GM12878 (cell line): ENCODE measurements around the gene GPC5. TPM values are rescaled to one million over a fixed set of nuclear protein-coding genes. Genes with fewer than 3 reads are reported as not detected.

Source experiments
- ATAC-seq: fragments of 200-7000 bp; cut with Tn5 transposase; 3 replicates; pipeline ENCODE4 v1.9.1; 2020; ENCODE audit warnings: mild to moderate bottlenecking, moderate library complexity
- BruUV-seq: library from RNA; stranded (reverse); fragments of 400-500 nt; replicated peaks from 2 replicates; lab custom pipeline; 2021; lab: Mats Ljungman, UMichigan
- CTCF ChIA-PET: fragments of 300-600 bp; sonication (Branson Sonifier 250); formaldehyde crosslinking; extraction: SDS; loops from one replicate; lab custom pipeline; 2021; ENCODE audit warnings: inconsistent platforms; lab: Yijun Ruan, JAX
- POLR2A ChIA-PET: fragments of 350-600 bp; formaldehyde crosslinking; extraction: SDS; loops from one replicate; lab custom pipeline; 2021; ENCODE audit warnings: inconsistent platforms; lab: Charles Lee
- RAD21 ChIA-PET: fragments of 300-600 bp; sonication (Branson Sonifier 250); formaldehyde crosslinking; loops from one replicate; lab custom pipeline; 2023; ENCODE audit warnings: antibody characterized with exemption; ENCODE audit not compliant: unreplicated experiment; lab: Charles Lee
- SMC1A ChIA-PET: fragments of 300-600 bp; sonication (Branson Sonifier 250); formaldehyde crosslinking; loops from one replicate; lab custom pipeline; 2023; ENCODE audit not compliant: unreplicated experiment, uncharacterized antibody; lab: Charles Lee
- DNase-seq: peaks from one replicate; pipeline ENCODE4 v3.0.0-alpha.2; 2011; ENCODE audit warnings: low read depth, low spot score
- FAIRE-seq: peaks from 3 replicates; lab custom pipeline; 2011; peaks lifted over from hg19 to GRCh38; lab: Jason Lieb, UNC
- H2AFZ ChIP-seq: 2 replicates; pipeline ENCODE4 v1.6.0; 2011; ENCODE audit warnings: low read depth, low read length, control low read depth; ENCODE audit not compliant: control insufficient read depth
- H3K27ac ChIP-seq: 2 replicates; pipeline ENCODE4 v1.5.1; 2011; ENCODE audit warnings: control low read depth; ENCODE audit not compliant: control insufficient read depth, insufficient read depth
- H3K27me3 ChIP-seq, 2 experiments: replicated peaks in 1 of 2; 2 replicates each; pipeline versions ENCODE4 v1.6.0 to v1.6.1; 2011; ENCODE audit warnings: low read length in 1 of 2; ENCODE audit not compliant: control insufficient read depth in 2 of 2, insufficient read depth in 2 of 2
- H3K36me3 ChIP-seq, 2 experiments: 2 replicates each; pipeline ENCODE4 v1.5.1; 2011; ENCODE audit warnings: low read length in 1 of 2; ENCODE audit not compliant: control insufficient read depth in 2 of 2, insufficient read depth in 2 of 2
- H3K4me1 ChIP-seq: 2 replicates; pipeline ENCODE4 v1.6.1; 2011; ENCODE audit warnings: mild to moderate bottlenecking, low read length, moderate library complexity, mixed read lengths; ENCODE audit not compliant: control insufficient read depth, insufficient read depth
- H3K4me2 ChIP-seq: 2 replicates; pipeline ENCODE4 v1.6.0; 2011; ENCODE audit warnings: control low read depth; ENCODE audit not compliant: control insufficient read depth, insufficient read depth
- H3K4me3 ChIP-seq: fragments of 200-600 bp; sonication (generic); 2 replicates; pipeline ENCODE4 v1.5.1; 2016
- H3K79me2 ChIP-seq: 2 replicates; pipeline ENCODE4 v1.6.0; 2011; ENCODE audit warnings: low read length; ENCODE audit not compliant: control insufficient read depth, insufficient read depth
- H3K9ac ChIP-seq: 2 replicates; pipeline ENCODE4 v1.8.0; 2011; ENCODE audit warnings: low read length, control low read depth, mixed read lengths; ENCODE audit not compliant: control insufficient read depth, insufficient read depth
- H3K9me3 ChIP-seq: replicated peaks from 3 replicates; pipeline ENCODE4 v1.5.1; 2011; ENCODE audit warnings: mild to moderate bottlenecking, low read length; ENCODE audit not compliant: control insufficient read depth, insufficient read depth
- H4K20me1 ChIP-seq: 2 replicates; pipeline ENCODE4 v1.6.0; 2011; ENCODE audit not compliant: control insufficient read depth, insufficient read depth
- BCL3 ChIP-seq: IDR thresholded peaks from 2 replicates; pipeline ENCODE4 v1.6.1; 2011; ENCODE audit warnings: borderline replicate concordance, low read depth, mild to moderate bottlenecking, moderate library complexity, low read length; ENCODE audit not compliant: insufficient read depth, poor library complexity, severe bottlenecking
- BHLHE40 ChIP-seq, 2 experiments: fragments of 450-650 bp in 1 of 2; IDR thresholded peaks; 2 replicates each; pipeline ENCODE4 v1.6.1; 2011 to 2017; ENCODE audit warnings: low read depth in 2 of 2, borderline replicate concordance in 1 of 2, improper control_type of control experiment in 1 of 2, low read length in 1 of 2, mild to moderate bottlenecking in 1 of 2
- FOS ChIP-seq: IDR thresholded peaks from 3 replicates; pipeline ENCODE4 v1.6.1; 2011; ENCODE audit warnings: borderline replicate concordance; ENCODE audit not compliant: insufficient read length; ENCODE audit errors: extremely low read depth
- KDM1A ChIP-seq: fragments of 200-600 bp; sonication (generic); IDR thresholded peaks from 2 replicates; pipeline ENCODE4 v1.6.1; 2016; ENCODE audit warnings: borderline replicate concordance
- MTA2 ChIP-seq: fragments of 450-650 bp; IDR thresholded peaks from 2 replicates; pipeline ENCODE4 v1.6.1; 2016; ENCODE audit warnings: low read depth, mild to moderate bottlenecking, moderate library complexity
- MXI1 ChIP-seq: fragments of 150-350 bp; IDR thresholded peaks from 2 replicates; pipeline ENCODE4 v1.6.1; 2011; ENCODE audit warnings: low read depth, mild to moderate bottlenecking, inconsistent platforms, low read length, improper control_type of control experiment
- NFYA ChIP-seq: IDR thresholded peaks from 2 replicates; pipeline ENCODE4 v1.6.1; 2011; ENCODE audit warnings: low read depth, mild to moderate bottlenecking, low read length, improper control_type of control experiment, borderline replicate concordance
- SIX5 ChIP-seq: IDR thresholded peaks from 2 replicates; pipeline ENCODE4 v1.6.1; 2011; ENCODE audit warnings: mild to moderate bottlenecking, low read depth, low read length, moderate library complexity; ENCODE audit not compliant: severe bottlenecking
- WGBS: methylation state at CpG from one replicate; pipeline ENCODE4 v1.1.6; 2016; ENCODE audit warnings: low lambda C conversion rate; ENCODE audit not compliant: insufficient replicate concordance, insufficient coverage; ENCODE audit errors: missing lambda C conversion rate; 5-methylcytosine and 5-hydroxymethylcytosine counted together
- in situ Hi-C: fragments of 300-500 bp; cut with MboI; formaldehyde crosslinking; loops from 9 replicates; pipeline ENCODE4 v1.14.3; 2018; ENCODE audit warnings: mixed read lengths
- intact Hi-C: fragments of 100-400 bp; cut with micrococcal nuclease; formaldehyde crosslinking; loops from one replicate; pipeline ENCODE4 v1.14.2; 2022; ENCODE audit not compliant: unreplicated experiment
- polyA plus RNA-seq, 11 experiments: library from polyadenylated mRNA; depleted of rRNA in 4 of 11; unstranded in 6 of 11; stranded (reverse) in 5 of 11; fragments of >200 nt; fragmentation: Nextera tagmentation in 4 of 11; fragmentation: Illumina TruSeq in 1 of 11; extraction: Ambion mirVana in 4 of 11; extraction: Trizol in 1 of 11; gene quantifications; 1 replicate in 1 of 11; 2 replicates in 10 of 11; pipeline versions ENCODE4 v1.2.1 to v1.2.3, GENCODE V29; 2011 to 2016; ENCODE audit warnings: inconsistent platforms in 2 of 11, missing spikeins in 2 of 11, low read depth in 1 of 11
- total RNA-seq, 4 experiments: library from RNA; depleted of rRNA in 3 of 4; stranded (reverse); fragments of >200 nt in 3 of 4; fragmentation: Illumina TruSeq in 1 of 4; extraction: Trizol in 1 of 4; gene quantifications; 2 replicates each; pipeline versions ENCODE4 v1.2.1 to v1.2.3, GENCODE V29; 2013 to 2021
- TF ChIP-seq, protein P1 (sequence below): IDR thresholded peaks from 2 replicates; pipeline ENCODE4 v1.6.1; 2012; ENCODE audit warnings: improper control_type of control experiment, low read depth, low read length; ENCODE audit not compliant: insufficient replicate concordance
- TF ChIP-seq, protein P2 (sequence below): IDR thresholded peaks from 2 replicates; pipeline ENCODE4 v1.6.1; 2012; ENCODE audit warnings: low read depth, low read length, improper control_type of control experiment
- TF ChIP-seq, protein P3 (sequence below): IDR thresholded peaks from 2 replicates; pipeline ENCODE4 v1.6.1; 2011; ENCODE audit warnings: low read depth, low read length, improper control_type of control experiment, borderline replicate concordance

Gene GPC5
- total and polyA plus RNA-seq, 10 of the 15 experiments (the other 5 are each of a cell fraction or from before 2014, with no cell fraction given): 0.05 to 0.87 (median 0.44) TPM; not detected in 1

GRCh38 chr13:92500192-92500591 is 1101.8 kb downstream of the GPC5 start:
- Histone ChIP-seq H3K4me2 (no peak overlapping the region), H3K36me3 (no peaks in the 10 kb centered on the region), H2AFZ (no peak overlapping the region), H3K9me3 (no peaks in the 10 kb centered on the region), H3K27me3 (no peaks in the 10 kb centered on the region), H3K4me1 (no peaks in the 10 kb centered on the region), H3K79me2 (no peaks in the 10 kb centered on the region), H3K4me3 (no peak overlapping the region), H3K9ac (no peak overlapping the region), H3K27ac (no peak overlapping the region), H4K20me1 (no peaks in the 10 kb centered on the region)
- DNase-seq: no peak
- SMC1A ChIA-PET: no interaction called here
- in situ Hi-C loops (no loop called here), intact Hi-C loops (no loop called here)
- BruUV-seq: no TSS peak
- RAD21 ChIA-PET: no interaction called here
- 11% methylated on average over 6 of the region's 6 CpGs for WGBS
- FAIRE-seq: no peak
- POLR2A ChIA-PET: no interaction called here
- ATAC-seq: no peak
- CTCF ChIA-PET: no interaction called here
- TF ChIP-seq MXI1 (no peak), MTA2 (no peak), NFYA (no peak), FOS (no peak), KDM1A (no peak), BHLHE40 (IDR thresholded peaks at IDR 0.05; ENCODE audit: borderline replicate concordance in 1 of 2, low read depth in 2 of 2, low read length in 1 of 2) (no peak), SIX5 (no peak), BCL3 (no peak)
- TF ChIP-seq, protein P1, sequence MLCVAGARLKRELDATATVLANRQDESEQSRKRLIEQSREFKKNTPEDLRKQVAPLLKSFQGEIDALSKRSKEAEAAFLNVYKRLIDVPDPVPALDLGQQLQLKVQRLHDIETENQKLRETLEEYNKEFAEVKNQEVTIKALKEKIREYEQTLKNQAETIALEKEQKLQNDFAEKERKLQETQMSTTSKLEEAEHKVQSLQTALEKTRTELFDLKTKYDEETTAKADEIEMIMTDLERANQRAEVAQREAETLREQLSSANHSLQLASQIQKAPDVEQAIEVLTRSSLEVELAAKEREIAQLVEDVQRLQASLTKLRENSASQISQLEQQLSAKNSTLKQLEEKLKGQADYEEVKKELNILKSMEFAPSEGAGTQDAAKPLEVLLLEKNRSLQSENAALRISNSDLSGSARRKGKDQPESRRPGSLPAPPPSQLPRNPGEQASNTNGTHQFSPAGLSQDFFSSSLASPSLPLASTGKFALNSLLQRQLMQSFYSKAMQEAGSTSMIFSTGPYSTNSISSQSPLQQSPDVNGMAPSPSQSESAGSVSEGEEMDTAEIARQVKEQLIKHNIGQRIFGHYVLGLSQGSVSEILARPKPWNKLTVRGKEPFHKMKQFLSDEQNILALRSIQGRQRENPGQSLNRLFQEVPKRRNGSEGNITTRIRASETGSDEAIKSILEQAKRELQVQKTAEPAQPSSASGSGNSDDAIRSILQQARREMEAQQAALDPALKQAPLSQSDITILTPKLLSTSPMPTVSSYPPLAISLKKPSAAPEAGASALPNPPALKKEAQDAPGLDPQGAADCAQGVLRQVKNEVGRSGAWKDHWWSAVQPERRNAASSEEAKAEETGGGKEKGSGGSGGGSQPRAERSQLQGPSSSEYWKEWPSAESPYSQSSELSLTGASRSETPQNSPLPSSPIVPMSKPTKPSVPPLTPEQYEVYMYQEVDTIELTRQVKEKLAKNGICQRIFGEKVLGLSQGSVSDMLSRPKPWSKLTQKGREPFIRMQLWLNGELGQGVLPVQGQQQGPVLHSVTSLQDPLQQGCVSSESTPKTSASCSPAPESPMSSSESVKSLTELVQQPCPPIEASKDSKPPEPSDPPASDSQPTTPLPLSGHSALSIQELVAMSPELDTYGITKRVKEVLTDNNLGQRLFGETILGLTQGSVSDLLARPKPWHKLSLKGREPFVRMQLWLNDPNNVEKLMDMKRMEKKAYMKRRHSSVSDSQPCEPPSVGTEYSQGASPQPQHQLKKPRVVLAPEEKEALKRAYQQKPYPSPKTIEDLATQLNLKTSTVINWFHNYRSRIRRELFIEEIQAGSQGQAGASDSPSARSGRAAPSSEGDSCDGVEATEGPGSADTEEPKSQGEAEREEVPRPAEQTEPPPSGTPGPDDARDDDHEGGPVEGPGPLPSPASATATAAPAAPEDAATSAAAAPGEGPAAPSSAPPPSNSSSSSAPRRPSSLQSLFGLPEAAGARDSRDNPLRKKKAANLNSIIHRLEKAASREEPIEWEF: no peak
- TF ChIP-seq, protein P2, sequence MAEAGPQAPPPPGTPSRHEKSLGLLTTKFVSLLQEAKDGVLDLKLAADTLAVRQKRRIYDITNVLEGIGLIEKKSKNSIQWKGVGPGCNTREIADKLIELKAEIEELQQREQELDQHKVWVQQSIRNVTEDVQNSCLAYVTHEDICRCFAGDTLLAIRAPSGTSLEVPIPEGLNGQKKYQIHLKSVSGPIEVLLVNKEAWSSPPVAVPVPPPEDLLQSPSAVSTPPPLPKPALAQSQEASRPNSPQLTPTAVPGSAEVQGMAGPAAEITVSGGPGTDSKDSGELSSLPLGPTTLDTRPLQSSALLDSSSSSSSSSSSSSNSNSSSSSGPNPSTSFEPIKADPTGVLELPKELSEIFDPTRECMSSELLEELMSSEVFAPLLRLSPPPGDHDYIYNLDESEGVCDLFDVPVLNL: no peak
- TF ChIP-seq, protein P3, sequence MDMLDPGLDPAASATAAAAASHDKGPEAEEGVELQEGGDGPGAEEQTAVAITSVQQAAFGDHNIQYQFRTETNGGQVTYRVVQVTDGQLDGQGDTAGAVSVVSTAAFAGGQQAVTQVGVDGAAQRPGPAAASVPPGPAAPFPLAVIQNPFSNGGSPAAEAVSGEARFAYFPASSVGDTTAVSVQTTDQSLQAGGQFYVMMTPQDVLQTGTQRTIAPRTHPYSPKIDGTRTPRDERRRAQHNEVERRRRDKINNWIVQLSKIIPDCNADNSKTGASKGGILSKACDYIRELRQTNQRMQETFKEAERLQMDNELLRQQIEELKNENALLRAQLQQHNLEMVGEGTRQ: no peak
